ENCODE data around the gene RAB10. TPM values are rescaled to one million over a fixed set of nuclear protein-coding genes. Genes with fewer than 3 reads are reported as not detected.

Gene RAB10
- total RNA-seq, 1 donor from 2014 or later: 79.3 TPM

DNA sequence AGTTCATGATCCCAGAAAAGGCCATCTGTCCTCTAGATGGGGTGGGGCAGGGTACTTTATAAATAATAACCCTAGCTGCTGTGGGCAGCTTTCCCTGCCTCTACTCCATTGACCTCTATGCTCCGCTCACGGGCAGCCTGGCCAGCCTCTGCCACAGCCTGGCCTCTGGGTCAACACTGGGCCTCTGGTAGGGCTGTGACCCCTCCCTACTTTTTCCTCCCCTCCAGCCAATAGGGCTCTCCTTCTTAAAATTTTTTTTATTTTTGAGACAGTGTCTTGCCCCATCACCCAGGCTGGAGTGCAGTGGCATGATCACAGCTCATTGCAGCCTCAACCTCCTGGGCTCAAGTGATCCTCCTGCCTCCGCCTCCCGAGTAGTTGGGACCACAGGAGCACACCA lies 134.9 kb downstream of the RAB10 start:
- Mint-ChIP-seq H3K4me1 (peaks cover 12% of the 10 kb centered on the region), H3K27me3 (peaks cover 28% of the 10 kb centered on the region), H3K36me3 (ENCODE audit: low read depth) (no peaks in the 10 kb centered on the region), H3K4me3 (no peak overlapping the region), H3K9me3 (no peaks in the 10 kb centered on the region), H3K27ac (no peak overlapping the region)
- intact Hi-C loops (cut with micrococcal nuclease): no loop called here
- ATAC-seq (ENCODE audit: low read depth): no peak
- ChIA-PET CTCF (no interaction called here), POLR2A (no interaction called here)
- no peak for DNase-seq
- TF ChIP-seq CTCF (IDR thresholded peaks at IDR 0.05): no peak

GRCh38 chr2:26169226-26169625 lies 135.3 kb downstream of the RAB10 start:
- intact Hi-C loops (cut with micrococcal nuclease): no loop called here
- ChIA-PET CTCF (no interaction called here), POLR2A (no interaction called here)
- Mint-ChIP-seq H3K27me3 (peaks cover 29% of the 10 kb centered on the region), H3K36me3 (ENCODE audit: low read depth) (no peaks in the 10 kb centered on the region), H3K4me3 (no peak overlapping the region), H3K4me1 (peaks cover 13% of the 10 kb centered on the region), H3K9me3 (no peaks in the 10 kb centered on the region), H3K27ac (no peak overlapping the region)
- no peak for TF ChIP-seq CTCF (IDR thresholded peaks at IDR 0.05)
- ATAC-seq (ENCODE audit: low read depth) (no peak), DNase-seq (no peak)

GRCh38 chr2:26169681-26170414 lies 136.0 kb downstream of the RAB10 start:
- intact Hi-C loops (cut with micrococcal nuclease): no loop called here
- Mint-ChIP-seq H3K4me3 (no peak overlapping the region), H3K27ac (no peak overlapping the region), H3K36me3 (ENCODE audit: low read depth) (no peaks in the 10 kb centered on the region), H3K27me3 (peaks cover 35% of the 10 kb centered on the region), H3K4me1 (peaks cover 16% of the 10 kb centered on the region), H3K9me3 (no peaks in the 10 kb centered on the region)
- ChIA-PET POLR2A (no interaction called here), CTCF (no interaction called here)
- no peak for TF ChIP-seq CTCF (IDR thresholded peaks at IDR 0.05)
- ATAC-seq (ENCODE audit: low read depth): no peak
- no peak for DNase-seq

DNA sequence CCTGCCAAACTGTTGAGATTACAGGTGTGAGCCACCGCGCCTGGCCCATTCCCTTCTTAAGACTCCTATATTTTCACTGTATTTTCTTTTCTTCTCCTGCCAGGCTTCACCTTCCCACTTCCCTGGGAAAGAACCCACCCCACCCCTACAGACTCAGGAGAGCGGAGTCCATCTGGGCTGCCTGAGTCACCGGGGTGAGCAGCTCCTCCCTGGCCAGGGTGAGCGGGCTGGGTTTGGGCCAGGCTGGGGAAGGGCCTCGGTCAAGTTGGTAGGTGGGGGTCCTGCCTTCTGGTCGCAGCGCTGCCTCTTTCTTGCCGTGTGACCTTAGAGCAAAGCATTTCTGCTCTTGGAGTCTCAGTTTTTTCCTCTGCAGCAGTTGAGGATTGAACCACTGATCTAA lies 136.9 kb downstream of the RAB10 start:
- ATAC-seq (ENCODE audit: low read depth) (no peak), DNase-seq (no peak)
- Mint-ChIP-seq H3K4me3 (peak overlapping the region; percentile 41), H3K4me1 (peaks cover 16% of the 10 kb centered on the region), H3K27me3 (peaks cover 40% of the 10 kb centered on the region), H3K9me3 (no peaks in the 10 kb centered on the region), H3K36me3 (ENCODE audit: low read depth) (no peaks in the 10 kb centered on the region), H3K27ac (no peak overlapping the region)
- intact Hi-C loops (cut with micrococcal nuclease): loop anchor here (1.0 kb wide), 1 partner anchor 160 kb away; no protein-coding TSS in a partner anchor
- ChIA-PET POLR2A (no interaction called here), CTCF (no interaction called here)
- no peak for TF ChIP-seq CTCF (IDR thresholded peaks at IDR 0.05)

DNA sequence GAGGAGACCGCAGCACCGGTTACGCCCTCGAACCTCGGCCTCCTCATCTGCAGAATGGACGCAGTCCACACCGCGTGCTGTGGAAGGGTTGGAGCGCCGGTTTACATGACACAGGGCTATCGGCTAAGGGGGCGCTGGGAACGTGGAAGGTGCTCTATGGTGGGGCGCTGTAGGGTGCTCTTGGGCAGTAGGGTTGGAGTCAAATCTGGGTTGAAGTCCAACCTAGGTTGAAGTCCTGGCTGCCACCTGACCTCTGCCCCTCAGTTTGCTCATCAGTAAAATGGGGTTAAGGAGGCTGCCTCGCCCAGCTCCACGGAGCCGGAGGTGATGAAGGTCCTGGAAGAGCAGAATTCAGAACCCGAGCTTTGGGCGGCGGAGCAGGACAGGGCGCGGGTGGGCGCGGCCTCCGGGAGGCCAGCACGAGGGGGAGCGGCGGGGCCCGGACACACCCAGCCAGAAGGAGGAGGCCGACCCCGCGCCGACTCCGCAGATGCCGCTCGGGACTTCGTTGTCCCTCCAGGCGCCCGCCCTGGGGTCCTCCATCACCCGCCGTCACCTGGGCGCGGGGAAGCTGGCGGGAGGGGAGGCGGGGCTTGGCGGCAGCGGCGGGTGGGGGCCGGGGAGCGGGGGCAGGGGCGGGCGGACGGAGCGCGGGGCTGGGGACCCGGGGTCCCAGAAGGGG lies 138.4 kb downstream of the RAB10 start:
- Mint-ChIP-seq H3K4me3 (peak overlapping the region; percentile 84), H3K4me1 (peaks cover 16% of the 10 kb centered on the region), H3K36me3 (ENCODE audit: low read depth) (no peaks in the 10 kb centered on the region), H3K9me3 (no peaks in the 10 kb centered on the region), H3K27me3 (peaks cover 42% of the 10 kb centered on the region), H3K27ac (peak overlapping the region; percentile 50)
- intact Hi-C loops (cut with micrococcal nuclease): no loop called here
- CTCF ChIA-PET: interaction anchor here (1.0 kb wide), 1 partner anchor 159 kb away, joined by 3 read pairs; no protein-coding TSS in a partner anchor
- TF ChIP-seq CTCF (IDR thresholded peaks at IDR 0.05): no peak
- ATAC-seq (ENCODE audit: low read depth) (peak; percentile 25), DNase-seq (no peak)
- POLR2A ChIA-PET: interaction anchor here (1.2 kb wide), 1 partner anchor 12 kb away, joined by 3 read pairs; no protein-coding TSS in a partner anchor

Data from activated B cell treated with CpG ODN at 0.5 μM for 24 hours (primary cell).